H1 (cell line): Measurements from ENCODE around the gene SNHG17. TPM values are rescaled to one million over a fixed set of nuclear protein-coding genes. Genes with fewer than 3 reads are reported as not detected.

Experiments
- CTCF ChIA-PET: fragments of 300-600 bp; sonication (Branson Sonifier 250); formaldehyde crosslinking; loops from one replicate; lab custom pipeline; 2021; ENCODE audit not compliant: partially characterized antibody; lab: Charles Lee
- POLR2A ChIA-PET: fragments of 300-600 bp; sonication (Branson Sonifier 250); formaldehyde crosslinking; loops from one replicate; lab custom pipeline; 2021; ENCODE audit warnings: inconsistent platforms; ENCODE audit not compliant: partially characterized antibody; lab: Charles Lee
- DNase-seq, 2 experiments: peaks; one replicate each; pipeline versions ENCODE4 v3.0.0 to v3.0.0-alpha.2; 2010 to 2022; ENCODE audit warnings: low spot score in 2 of 2, low read depth in 1 of 2, mixed read lengths in 1 of 2
- FAIRE-seq: peaks from 2 replicates; lab custom pipeline; 2011; peaks lifted over from hg19 to GRCh38; lab: Jason Lieb, UNC
- H2AFZ ChIP-seq: 2 replicates; pipeline ENCODE4 v1.8.1; 2012; ENCODE audit warnings: low read length, inconsistent platforms
- H2AK5ac ChIP-seq: 2 replicates; pipeline ENCODE4 v1.6.1; 2013; ENCODE audit warnings: low read depth, low read length
- H2BK120ac ChIP-seq: replicated peaks from 2 replicates; pipeline ENCODE3; 2013; ENCODE audit warnings: low read depth, low read length, inconsistent platforms
- H2BK12ac ChIP-seq: 2 replicates; pipeline ENCODE4 v1.6.1; 2013; ENCODE audit warnings: low read depth, low read length
- H2BK15ac ChIP-seq: 2 replicates; pipeline ENCODE4 v1.6.1; 2013; ENCODE audit warnings: low read length
- H2BK20ac ChIP-seq: 2 replicates; pipeline ENCODE4 v1.6.1; 2013; ENCODE audit warnings: low read length
- H2BK5ac ChIP-seq: 2 replicates; pipeline ENCODE4 v1.6.1; 2013; ENCODE audit warnings: low read depth, low read length
- H3K14ac ChIP-seq: 2 replicates; pipeline ENCODE4 v1.6.1; 2013; ENCODE audit warnings: inconsistent platforms; ENCODE audit not compliant: insufficient read length
- H3K18ac ChIP-seq: 2 replicates; pipeline ENCODE4 v1.6.1; 2013; ENCODE audit warnings: low read length; ENCODE audit errors: extremely low read depth
- H3K23ac ChIP-seq: 2 replicates; pipeline ENCODE4 v1.6.1; 2013; ENCODE audit warnings: inconsistent platforms; ENCODE audit not compliant: insufficient read length
- H3K23me2 ChIP-seq: 2 replicates; pipeline ENCODE4 v1.6.1; 2013; ENCODE audit warnings: low read depth, low read length
- H3K27ac ChIP-seq: 2 replicates; pipeline ENCODE4 v1.6.1; 2011; ENCODE audit warnings: low read depth, low read length, inconsistent platforms
- H3K27me3 ChIP-seq, 4 experiments: replicated peaks in 1 of 4; 1 replicate in 1 of 4; 2 replicates in 3 of 4; pipeline versions ENCODE4 v1.6.1 to v1.8.1; 2011 to 2013; ENCODE audit warnings: low read length in 3 of 4, mild to moderate bottlenecking in 3 of 4, inconsistent platforms in 2 of 4, mixed read lengths in 2 of 4, moderate library complexity in 1 of 4; ENCODE audit not compliant: control insufficient read depth in 3 of 4, insufficient read depth in 3 of 4; ENCODE audit errors: extremely low read depth in 1 of 4
- H3K36me3 ChIP-seq, 4 experiments: 2 replicates each; pipeline versions ENCODE4 v1.6.1 to v1.8.1; 2011 to 2013; ENCODE audit warnings: mild to moderate bottlenecking in 4 of 4, low read length in 3 of 4, moderate library complexity in 2 of 4, control low read depth in 1 of 4, inconsistent platforms in 1 of 4; ENCODE audit not compliant: insufficient read depth in 4 of 4, control insufficient read depth in 2 of 4
- H3K4ac ChIP-seq: replicated peaks from 2 replicates; pipeline ENCODE3; 2013; ENCODE audit warnings: low read length, low read depth, mixed read lengths, inconsistent platforms; ENCODE audit not compliant: insufficient read length
- H3K4me1 ChIP-seq, 4 experiments: replicated peaks in 1 of 4; 1 replicate in 1 of 4; 2 replicates in 3 of 4; pipeline versions ENCODE4 v1.6.1 to v1.8.1; 2011 to 2013; ENCODE audit warnings: low read length in 3 of 4, inconsistent platforms in 2 of 4, mixed read lengths in 1 of 4; ENCODE audit not compliant: insufficient read depth in 4 of 4, control insufficient read depth in 3 of 4
- H3K4me2 ChIP-seq, 2 experiments: 2 replicates each; pipeline versions ENCODE4 v1.6.1 to v1.8.1; 2011 to 2013; ENCODE audit warnings: low read depth in 2 of 2, low read length in 2 of 2, control low read depth in 1 of 2, inconsistent platforms in 1 of 2, mild to moderate bottlenecking in 1 of 2; ENCODE audit not compliant: insufficient read depth in 1 of 2
- H3K4me3 ChIP-seq, 4 experiments: fragments of 200-600, 300-600 bp in 1 of 4; sonication (generic), shearing (Covaris generic), sonication (Bioruptor Twin) in 1 of 4; 2 replicates each; pipeline versions ENCODE4 v1.5.1 to v1.8.1; 2011 to 2016; ENCODE audit warnings: low read length in 4 of 4, low read depth in 3 of 4, control low read depth in 2 of 4, inconsistent platforms in 2 of 4, mild to moderate bottlenecking in 2 of 4, mixed read lengths in 1 of 4, moderate library complexity in 1 of 4; ENCODE audit not compliant: insufficient read depth in 2 of 4; ENCODE audit errors: extremely low read depth in 1 of 4
- H3K56ac ChIP-seq: replicated peaks from 2 replicates; pipeline ENCODE3; 2013; ENCODE audit warnings: low read depth, mild to moderate bottlenecking, mixed read lengths, low read length, inconsistent platforms; ENCODE audit not compliant: insufficient read length
- H3K79me1 ChIP-seq: 2 replicates; pipeline ENCODE4 v1.6.1; 2013; ENCODE audit warnings: low read depth, low read length, control low read depth
- H3K79me2 ChIP-seq, 2 experiments: 2 replicates each; pipeline versions ENCODE4 v1.6.1 to v1.8.1; 2012 to 2013; ENCODE audit warnings: low read length in 2 of 2, mild to moderate bottlenecking in 2 of 2, inconsistent platforms in 1 of 2; ENCODE audit not compliant: insufficient read depth in 2 of 2, control insufficient read depth in 1 of 2
- H3K9ac ChIP-seq, 4 experiments: replicated peaks in 1 of 4; 1 replicate in 1 of 4; 2 replicates in 3 of 4; pipeline versions ENCODE4 v1.6.1 to v1.8.1; 2011 to 2013; ENCODE audit warnings: low read depth in 3 of 4, low read length in 3 of 4, control low read depth in 2 of 4, mild to moderate bottlenecking in 2 of 4, moderate library complexity in 2 of 4, inconsistent platforms in 1 of 4; ENCODE audit errors: extremely low read depth in 1 of 4
- H3K9me3 ChIP-seq, 2 experiments: 2 replicates each; pipeline versions ENCODE4 v1.6.1 to v1.8.1; 2012 to 2013; ENCODE audit warnings: mild to moderate bottlenecking in 2 of 2, moderate library complexity in 2 of 2, control low read depth in 1 of 2, inconsistent platforms in 1 of 2, low read depth in 1 of 2, low read length in 1 of 2, mixed read lengths in 1 of 2; ENCODE audit not compliant: insufficient read depth in 2 of 2
- H4K20me1 ChIP-seq, 2 experiments: replicated peaks in 1 of 2; 2 replicates each; pipeline versions ENCODE3 to v1.8.1; 2011 to 2013; ENCODE audit warnings: inconsistent platforms in 2 of 2, low read length in 2 of 2, mild to moderate bottlenecking in 1 of 2; ENCODE audit not compliant: insufficient read depth in 2 of 2, control insufficient read depth in 1 of 2
- H4K5ac ChIP-seq: 2 replicates; pipeline ENCODE4 v1.6.1; 2013; ENCODE audit warnings: low read length, low read depth, mixed read lengths, inconsistent platforms; ENCODE audit not compliant: insufficient read length
- H4K8ac ChIP-seq: 2 replicates; pipeline ENCODE4 v1.8.0; 2013; ENCODE audit warnings: mild to moderate bottlenecking, moderate library complexity, low read length, inconsistent platforms; ENCODE audit not compliant: insufficient read depth; ENCODE audit errors: extremely low read depth
- H4K91ac ChIP-seq: replicated peaks from 2 replicates; pipeline ENCODE3; 2013; ENCODE audit warnings: low read length, mixed read lengths, inconsistent platforms; ENCODE audit not compliant: insufficient read length
- BCL11A ChIP-seq, 2 experiments: IDR thresholded peaks; one replicate each; pipeline ENCODE4 v1.6.1; 2011; ENCODE audit warnings: low read depth in 2 of 2, low read length in 2 of 2, mild to moderate bottlenecking in 2 of 2
- EZH2 ChIP-seq: fragments of 200-600 bp; sonication (generic); IDR thresholded peaks from 2 replicates; pipeline ENCODE4 v1.7.1; 2012; ENCODE audit warnings: low read depth, mild to moderate bottlenecking, moderate library complexity, low read length, inconsistent platforms; ENCODE audit not compliant: severe bottlenecking
- NANOG ChIP-seq: IDR thresholded peaks from 2 replicates; pipeline ENCODE4 v1.6.1; 2011; ENCODE audit warnings: low read length, low read depth, mild to moderate bottlenecking, inconsistent platforms; ENCODE audit not compliant: insufficient read depth, poor library complexity, severe bottlenecking
- SP4 ChIP-seq: IDR thresholded peaks from 2 replicates; pipeline ENCODE4 v1.6.1; 2012; ENCODE audit warnings: low read length, inconsistent platforms
- YY1 ChIP-seq: IDR thresholded peaks from 2 replicates; pipeline ENCODE4 v1.6.1; 2011; ENCODE audit warnings: low read depth, mild to moderate bottlenecking, low read length
- WGBS, 2 experiments: shearing (Covaris generic) in 1 of 2; methylation state at CpG; one replicate each; pipeline versions ENCODE4 v1.1.6 to v1.1.7; 2013 to 2015; ENCODE audit warnings: low lambda C conversion rate in 2 of 2, mixed read lengths in 2 of 2, inconsistent platforms in 1 of 2, low coverage in 1 of 2, missing lambda C conversion rate in 1 of 2; ENCODE audit not compliant: insufficient replicate concordance in 2 of 2, insufficient coverage in 1 of 2, insufficient read length in 1 of 2; ENCODE audit errors: extremely low coverage in 1 of 2, missing lambda C conversion rate in 1 of 2; 5-methylcytosine and 5-hydroxymethylcytosine counted together
- polyA plus RNA-seq, 7 experiments: library from polyadenylated mRNA; depleted of rRNA in 3 of 7; stranded (reverse) in 5 of 7; unstranded in 2 of 7; fragments of >200 nt in 5 of 7; fragments of 200-250 nt in 2 of 7; gene quantifications; 1 replicate in 5 of 7; 2 replicates in 1 of 7; 4 replicates in 1 of 7; pipeline versions ENCODE4 v1.2.1 to v1.2.3, GENCODE V29; 2011 to 2013; ENCODE audit warnings: missing spikeins in 2 of 7, mixed read lengths in 2 of 7
- total RNA-seq: library from RNA; stranded (reverse); fragmentation: NEBNext Ultra II Directional; extraction: Animal tissue kit (Norgen Biotek cat#: 25700); gene quantifications from 2 replicates; pipeline ENCODE4 v1.2.1, GENCODE V29; 2021
- TF ChIP-seq, protein P1 (sequence below): IDR thresholded peaks from 2 replicates; pipeline ENCODE4 v1.6.1; 2012; ENCODE audit warnings: inconsistent platforms
- TF ChIP-seq, protein P2 (sequence below): IDR thresholded peaks from 2 replicates; pipeline ENCODE4 v1.6.1; 2012; ENCODE audit warnings: low read length, inconsistent platforms
- TF ChIP-seq, protein P3 (sequence below): IDR thresholded peaks from 2 replicates; pipeline ENCODE4 v1.6.1; 2012; ENCODE audit warnings: inconsistent platforms

Gene SNHG17
- total and polyA plus RNA-seq, 2 of the 8 experiments (the other 6 are each of a cell fraction or from before 2014, with no cell fraction given): 59.4 to 59.8 TPM

DNA sequence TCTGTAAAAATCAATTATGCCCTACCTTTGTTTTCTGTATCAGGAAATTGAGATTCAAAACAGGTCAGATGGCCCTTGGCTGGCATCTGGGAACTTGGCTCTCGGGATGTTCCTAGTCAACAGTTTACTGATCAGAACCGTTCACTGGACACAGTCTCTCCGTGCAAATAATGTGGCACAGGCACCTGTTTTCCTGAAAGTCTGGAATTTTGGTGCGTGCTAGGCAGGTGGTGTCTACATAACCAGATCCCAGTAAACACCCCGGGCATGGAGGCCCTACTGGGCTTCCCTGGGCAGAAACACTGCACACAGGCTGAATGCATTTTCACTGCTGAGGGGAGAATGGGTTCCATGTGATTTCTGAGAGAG, 7.5 kb downstream of the SNHG17 start:
- Histone ChIP-seq H3K23ac (no peak overlapping the region), H3K79me2 (peaks cover 19 to 86% of the 10 kb centered on the region in 2 experiments), H3K4ac (no peak overlapping the region), H3K23me2 (no peaks in the 10 kb centered on the region; the same call in 1 of the 2 replicates), H2BK12ac (no peak overlapping the region), H2BK120ac (no peak overlapping the region), H3K27me3 (no peaks in the 10 kb centered on the region), H3K18ac (no peak overlapping the region), H4K91ac (no peak overlapping the region), H2BK20ac (no peak overlapping the region), H3K36me3 (peaks cover 79 to 100% (median 95%) of the 10 kb centered on the region in 4 experiments), H4K8ac (no peak overlapping the region), H3K9ac (no peak overlapping the region), H2AFZ (no peak overlapping the region), H2BK5ac (no peak overlapping the region), H3K27ac (no peak overlapping the region), H2BK15ac (no peak overlapping the region), H3K9me3 (no peaks in the 10 kb centered on the region), H3K79me1 (peaks cover 36% of the 10 kb centered on the region), H3K4me3 (no peak overlapping the region), H3K4me1 (peaks cover 0 to 4% (median 2%) of the 10 kb centered on the region in 4 experiments; a peak in 3 of 7 replicates), H3K56ac (no peak overlapping the region), H4K20me1 (peaks cover 41 to 56% of the 10 kb centered on the region in 2 experiments), H3K4me2 (no peak overlapping the region), H2AK5ac (no peak overlapping the region), H4K5ac (no peak overlapping the region), H3K14ac (no peak overlapping the region)
- 89% methylated on average over 5 of the region's 5 CpGs; no CpG with 5 or more reads in 1 of the 2 experiments for WGBS, 2 experiments
- TF ChIP-seq, protein P1, sequence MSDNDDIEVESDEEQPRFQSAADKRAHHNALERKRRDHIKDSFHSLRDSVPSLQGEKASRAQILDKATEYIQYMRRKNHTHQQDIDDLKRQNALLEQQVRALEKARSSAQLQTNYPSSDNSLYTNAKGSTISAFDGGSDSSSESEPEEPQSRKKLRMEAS: no peak
- TF ChIP-seq NANOG (no peak), EZH2 (no peak), YY1 (no peak), SP4 (no peak), BCL11A (IDR thresholded peaks at IDR 0.05; ENCODE audit: low read depth in 2 of 2, low read length in 2 of 2) (no peak)
- TF ChIP-seq, protein P2, sequence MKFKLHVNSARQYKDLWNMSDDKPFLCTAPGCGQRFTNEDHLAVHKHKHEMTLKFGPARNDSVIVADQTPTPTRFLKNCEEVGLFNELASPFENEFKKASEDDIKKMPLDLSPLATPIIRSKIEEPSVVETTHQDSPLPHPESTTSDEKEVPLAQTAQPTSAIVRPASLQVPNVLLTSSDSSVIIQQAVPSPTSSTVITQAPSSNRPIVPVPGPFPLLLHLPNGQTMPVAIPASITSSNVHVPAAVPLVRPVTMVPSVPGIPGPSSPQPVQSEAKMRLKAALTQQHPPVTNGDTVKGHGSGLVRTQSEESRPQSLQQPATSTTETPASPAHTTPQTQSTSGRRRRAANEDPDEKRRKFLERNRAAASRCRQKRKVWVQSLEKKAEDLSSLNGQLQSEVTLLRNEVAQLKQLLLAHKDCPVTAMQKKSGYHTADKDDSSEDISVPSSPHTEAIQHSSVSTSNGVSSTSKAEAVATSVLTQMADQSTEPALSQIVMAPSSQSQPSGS: no peak
- TF ChIP-seq, protein P3, sequence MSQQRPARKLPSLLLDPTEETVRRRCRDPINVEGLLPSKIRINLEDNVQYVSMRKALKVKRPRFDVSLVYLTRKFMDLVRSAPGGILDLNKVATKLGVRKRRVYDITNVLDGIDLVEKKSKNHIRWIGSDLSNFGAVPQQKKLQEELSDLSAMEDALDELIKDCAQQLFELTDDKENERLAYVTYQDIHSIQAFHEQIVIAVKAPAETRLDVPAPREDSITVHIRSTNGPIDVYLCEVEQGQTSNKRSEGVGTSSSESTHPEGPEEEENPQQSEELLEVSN: no peak
- ChIA-PET POLR2A (interaction anchor here (2.5 to 13.7 kb wide), 3 partner anchors 9 to 21 kb away, joined by 14 to 420 read pairs (median 285); no protein-coding TSS in a partner anchor), CTCF (interaction anchor here (2.1 kb wide), 1 partner anchor 90 kb away, joined by 5 read pairs; no protein-coding TSS in a partner anchor)
- DNase-seq: no peak
- no peak for FAIRE-seq
